Measurements from ENCODE around the gene CFAP91.

GRCh38 chr3:119673875-119674274, 28.9 kb upstream of the CFAP91 start:
- TF ChIP-seq CTCF (IDR thresholded peaks at IDR 0.05) = no peak
- no peak for TF ChIP-seq POLR2A (IDR thresholded peaks at IDR 0.05)
- TF ChIP-seq POLR2AphosphoS5 (IDR thresholded peaks at IDR 0.05) = no peak

All from gastroesophageal sphincter (tissue), 3 donors.